Sigmoid colon (tissue), 7 donors: Measurements from ENCODE around the gene HMCN2. TPM values are rescaled to one million over a fixed set of nuclear protein-coding genes. Genes with fewer than 3 reads are reported as not detected.

Experiments used
- DNase-seq: peaks from one replicate; pipeline ENCODE4 v3.0.0-alpha.2; 2019
- H3K27ac ChIP-seq, 4 donors: fragments of 200-600 bp; sonication (generic); one replicate each; pipeline ENCODE4 v1.5.1; 2016 to 2019; ENCODE audit warnings: mild to moderate bottlenecking in 1 of 4
- H3K27me3 ChIP-seq, 3 donors: fragments of 200-600 bp; sonication (generic); one replicate each; pipeline ENCODE4 v1.5.1; 2019; ENCODE audit warnings: mild to moderate bottlenecking in 1 of 3
- H3K36me3 ChIP-seq, 4 donors: fragments of 200-600 bp; sonication (generic); one replicate each; pipeline ENCODE4 v1.5.1; 2016 to 2019
- H3K4me1 ChIP-seq, 4 donors: fragments of 200-600 bp; sonication (generic); one replicate each; pipeline ENCODE4 v1.5.1; 2017 to 2019
- H3K4me3 ChIP-seq, 4 donors: fragments of 200-600 bp; sonication (generic); one replicate each; pipeline ENCODE4 v1.5.1; 2017 to 2019; ENCODE audit warnings: mild to moderate bottlenecking in 2 of 4, moderate library complexity in 1 of 4
- H3K9me3 ChIP-seq, 4 donors: fragments of 200-600 bp in 3 of 4; sonication (generic) in 3 of 4; one replicate each; pipeline versions ENCODE4 v1.5.1 to v1.6.1; 2013 to 2019
- CTCF ChIP-seq, 4 experiments: fragments of 450-650 bp in 3 of 4; fragments of 200-600 bp in 1 of 4; IDR thresholded peaks; one replicate each; pipeline ENCODE4 v1.5.1; 2016 to 2019; ENCODE audit warnings: antibody characterized with exemption in 4 of 4, mild to moderate bottlenecking in 3 of 4, moderate library complexity in 2 of 4
- EP300 ChIP-seq, 4 donors: sonication (generic); formaldehyde crosslinking; IDR thresholded peaks; one replicate each; pipeline ENCODE4 v1.6.1; 2017; ENCODE audit warnings: antibody characterized with exemption in 4 of 4
- POLR2A ChIP-seq, 2 donors: fragments of 450-650 bp; IDR thresholded peaks; one replicate each; pipeline ENCODE4 v1.6.1; 2016; ENCODE audit warnings: antibody characterized with exemption in 2 of 2, mild to moderate bottlenecking in 2 of 2, moderate library complexity in 2 of 2
- POLR2AphosphoS5 ChIP-seq, 4 donors: sonication (generic); formaldehyde crosslinking; IDR thresholded peaks; one replicate each; pipeline ENCODE4 v1.6.1; 2017; ENCODE audit warnings: antibody characterized with exemption in 4 of 4
- WGBS, 2 donors: extraction: QIAGEN DNeasy Blood & Tissue Kit; methylation state at CpG; one replicate each; pipeline ENCODE4 v1.1.7; 2013; 5-methylcytosine and 5-hydroxymethylcytosine counted together
- intact Hi-C: fragments of 100-400 bp; cut with DNase I; formaldehyde crosslinking; loops from one replicate; pipeline ENCODE4 v1.15.1; 2023
- polyA plus RNA-seq, 3 donors: library from polyadenylated mRNA; stranded (reverse); fragments of 200-250 nt; gene quantifications; one replicate each; pipeline ENCODE4 v1.2.3, GENCODE V29; 2013
- total RNA-seq, 4 donors: library from RNA; depleted of rRNA; stranded (reverse); fragments of >200 nt; gene quantifications; one replicate each; pipeline ENCODE4 v1.1.0, GENCODE V29; 2016
- donor health status: healthy with polysubstance abuse.
- donor health status: Bipolar disorder and iron deficiency.
- donor health status: healthy.

The HMCN2 gene
- total and polyA plus RNA-seq, 7 donors = 3.6 to 106 (median 13.2) TPM

GRCh38 chr9:130325921-130326320 lies 60.4 kb downstream of the HMCN2 start:
- Histone ChIP-seq H3K9me3 (no peaks in the 10 kb centered on the region), H3K4me3 (no peak overlapping the region), H3K27me3 (no peaks in the 10 kb centered on the region), H3K27ac (peak overlapping the region; percentile 86 to 99 (median 92)), H3K4me1 (peaks cover 0 to 73% (median 59%) of the 10 kb centered on the region in 4 donors), H3K36me3 (peaks cover 0 to 18% (median 5%) of the 10 kb centered on the region in 4 donors)
- no peak for DNase-seq
- 85 to 89% methylated on average over 7 of the region's 7 CpGs for WGBS, 2 donors
- intact Hi-C loops = loop anchor here (5.0 kb wide), 1 partner anchor 39 kb away; no protein-coding TSS in a partner anchor
- TF ChIP-seq POLR2AphosphoS5 (IDR thresholded peaks at IDR 0.05) (no peak), CTCF (IDR thresholded peaks at IDR 0.05) (no peak), POLR2A (IDR thresholded peaks at IDR 0.05) (no peak), EP300 (IDR thresholded peaks at IDR 0.05) (no peak)

- Histone ChIP-seq H3K27ac (peak overlapping the region; percentile 86 to 99 (median 92)), H3K36me3 (peaks cover 0 to 12% (median 3%) of the 10 kb centered on the region in 4 donors), H3K27me3 (no peaks in the 10 kb centered on the region), H3K4me1 (peaks cover 0 to 84% (median 70%) of the 10 kb centered on the region in 4 donors), H3K4me3 (no peak overlapping the region), H3K9me3 (no peaks in the 10 kb centered on the region)
- TF ChIP-seq CTCF (IDR thresholded peaks at IDR 0.05) (peak in 2 of 4 experiments; percentile 31 to 47), EP300 (IDR thresholded peaks at IDR 0.05) (no peak)
- 48 to 70% methylated on average over 15 of the region's 15 CpGs for WGBS, 2 donors
- intact Hi-C loops = loop anchor here (5.0 kb wide), 1 partner anchor 40 kb away; no protein-coding TSS in a partner anchor
- no peak for DNase-seq
These were observed 61.7 kb downstream of the HMCN2 start for GRCh38 chr9:130327070-130327780.

DNA sequence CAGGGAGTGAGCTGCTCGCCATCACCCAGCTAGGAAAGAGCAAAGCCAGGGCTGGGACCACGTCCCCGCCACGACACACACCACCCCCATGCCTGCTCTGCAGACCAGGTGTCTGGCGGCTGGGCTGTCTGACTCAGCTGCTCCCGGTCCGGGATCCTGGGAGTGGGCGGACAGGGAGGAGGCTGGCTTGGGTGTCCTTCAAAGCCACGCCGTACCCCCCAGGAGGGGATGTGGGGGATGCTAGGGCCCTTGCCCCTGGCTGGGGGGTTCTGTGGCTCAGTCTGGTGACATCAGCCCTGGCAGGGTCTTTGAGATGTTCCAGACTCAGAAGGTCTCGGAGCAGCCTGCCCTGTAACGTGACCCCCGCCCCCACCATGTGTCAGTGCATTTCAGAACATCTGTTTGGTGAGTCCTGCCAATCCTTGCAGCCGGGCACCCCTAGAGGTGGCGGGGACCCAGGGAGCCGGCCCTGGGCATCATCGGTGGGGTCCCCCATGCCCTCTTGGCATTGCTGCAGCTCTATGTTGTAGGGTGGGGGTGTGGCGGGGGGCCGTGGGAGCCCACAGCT lies 62.3 kb downstream of the HMCN2 start:
- H3K27me3 ChIP-seq = no peaks in the 10 kb centered on the region
- H3K4me1 ChIP-seq = peaks cover 0 to 86% (median 72%) of the 10 kb centered on the region in 4 donors
- peak overlapping the region in 2 of 4 donors; percentile 12 to 32 for H3K4me3 ChIP-seq
- DNase-seq = peak; percentile 92
- no peaks in the 10 kb centered on the region for H3K9me3 ChIP-seq
- peak overlapping the region; percentile 86 to 99 (median 92) for H3K27ac ChIP-seq
- intact Hi-C loops = loop anchor here (5.0 kb wide), 1 partner anchor 41 kb away; no protein-coding TSS in a partner anchor
- 45 to 55% methylated on average over 19 of the region's 19 CpGs for WGBS, 2 donors
- TF ChIP-seq CTCF (IDR thresholded peaks at IDR 0.05) (no peak), POLR2AphosphoS5 (IDR thresholded peaks at IDR 0.05) (peak; percentile 19 to 82 (median 54)), POLR2A (IDR thresholded peaks at IDR 0.05) (peak in 1 of 2 donors; percentile 3), EP300 (IDR thresholded peaks at IDR 0.05) (peak in 1 of 4 donors; percentile 47)
- peaks cover 0 to 12% (median 3%) of the 10 kb centered on the region in 4 donors for H3K36me3 ChIP-seq

DNA sequence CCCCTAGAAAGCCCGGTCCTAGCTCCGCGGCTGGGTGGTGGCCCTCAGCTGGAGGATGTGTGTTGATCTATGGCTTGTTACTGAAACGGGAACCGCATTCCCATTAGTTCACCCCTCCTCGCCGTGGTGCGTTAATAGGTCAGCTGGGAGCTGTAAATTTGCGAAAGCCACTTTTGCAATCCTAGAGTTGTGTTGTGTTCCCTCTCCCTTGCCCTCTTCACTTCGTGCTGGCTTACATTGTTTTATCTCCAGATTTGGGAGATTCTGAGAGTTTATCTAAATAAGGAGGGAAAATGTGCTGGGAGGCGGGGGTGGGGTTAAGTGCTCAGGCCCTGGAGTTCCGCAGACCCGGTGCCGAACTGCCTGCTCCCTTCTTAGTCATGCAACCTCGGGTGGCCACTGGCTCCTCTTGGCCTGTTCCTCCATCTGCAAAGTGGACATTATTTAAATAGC lies 62.8 kb downstream of the HMCN2 start:
- DNase-seq = peak; percentile 94
- H3K4me1 ChIP-seq = peaks cover 0 to 86% (median 72%) of the 10 kb centered on the region in 4 donors
- H3K4me3 ChIP-seq = peak overlapping the region in 2 of 4 donors; percentile 12 to 45
- H3K9me3 ChIP-seq = no peaks in the 10 kb centered on the region
- TF ChIP-seq EP300 (IDR thresholded peaks at IDR 0.05) = peak; percentile 46 to 93 (median 72)
- no peak for TF ChIP-seq CTCF (IDR thresholded peaks at IDR 0.05)
- TF ChIP-seq POLR2AphosphoS5 (IDR thresholded peaks at IDR 0.05) = peak; percentile 78 to 92 (median 86)
- TF ChIP-seq POLR2A (IDR thresholded peaks at IDR 0.05) = peak in 1 of 2 donors; percentile 7
- intact Hi-C loops = loop anchor here (5.0 kb wide), 1 partner anchor 41 kb away; no protein-coding TSS in a partner anchor
- peaks cover 0 to 12% (median 3%) of the 10 kb centered on the region in 4 donors for H3K36me3 ChIP-seq
- no peaks in the 10 kb centered on the region for H3K27me3 ChIP-seq
- 23 to 39% methylated on average over 15 of the region's 15 CpGs for WGBS, 2 donors
- H3K27ac ChIP-seq = peak overlapping the region; percentile 86 to 99 (median 92)
